DMS114 treated with DMSO at 0.1 percent for 48 hours (cell line): Measurements from ENCODE around the gene RPN1.

Experiments used
- DNase-seq: peaks from one replicate; lab custom pipeline; 2025; ENCODE audit not compliant: unreplicated experiment; lab: John Stamatoyannopoulos, UW

Gene RPN1

DNA sequence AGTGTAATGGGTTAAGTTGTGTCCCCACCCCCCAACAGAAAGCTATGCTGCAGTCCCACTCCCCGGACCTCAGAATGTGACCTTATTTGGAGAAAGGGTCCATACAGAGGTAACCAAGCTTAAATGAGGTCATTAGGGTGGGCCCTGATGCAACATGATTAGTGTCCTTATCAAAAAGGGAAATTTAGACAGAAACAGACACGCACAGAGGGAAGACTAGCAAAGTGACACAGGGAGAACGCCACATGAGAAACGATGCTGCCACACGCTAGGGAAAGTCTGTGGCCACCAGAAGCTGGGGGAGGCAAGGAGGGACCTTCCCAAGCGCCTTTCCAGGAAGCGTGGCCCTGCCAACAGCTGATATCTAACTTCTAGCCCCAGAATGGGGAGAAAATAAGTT is 65.4 kb downstream of the RPN1 start:
- DNase-seq: no peak

DNA sequence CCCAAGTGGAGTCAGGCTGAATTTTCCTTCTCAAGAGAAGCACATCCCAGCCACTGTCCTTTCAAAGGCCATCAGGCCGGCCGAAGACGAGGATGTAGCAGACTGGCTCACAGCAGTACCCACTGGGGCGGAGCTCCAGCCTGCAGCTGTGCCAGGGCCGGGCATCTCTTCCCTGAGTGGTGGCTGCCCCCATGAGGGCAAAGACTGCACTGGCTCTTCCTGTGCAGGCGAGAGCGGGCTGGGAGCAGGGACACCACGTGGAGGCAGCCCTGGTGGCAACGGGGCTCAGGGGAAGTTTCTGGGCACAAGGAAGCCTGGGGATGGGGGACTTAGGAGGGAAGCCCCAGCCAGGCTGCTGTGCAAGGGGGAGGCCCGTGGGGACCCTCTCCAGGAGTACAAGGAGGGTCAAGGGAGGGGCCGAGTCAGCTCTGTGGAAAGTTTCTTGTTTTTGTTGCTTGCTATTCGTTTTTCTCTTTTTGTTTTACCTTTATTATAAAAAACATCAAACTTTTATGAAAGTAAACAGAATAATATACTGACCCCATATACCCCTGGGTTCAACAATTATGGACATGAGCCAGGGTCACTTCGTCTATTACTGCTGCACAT is 66.1 kb downstream of the RPN1 start:
- peak; percentile 55 for DNase-seq

DNA sequence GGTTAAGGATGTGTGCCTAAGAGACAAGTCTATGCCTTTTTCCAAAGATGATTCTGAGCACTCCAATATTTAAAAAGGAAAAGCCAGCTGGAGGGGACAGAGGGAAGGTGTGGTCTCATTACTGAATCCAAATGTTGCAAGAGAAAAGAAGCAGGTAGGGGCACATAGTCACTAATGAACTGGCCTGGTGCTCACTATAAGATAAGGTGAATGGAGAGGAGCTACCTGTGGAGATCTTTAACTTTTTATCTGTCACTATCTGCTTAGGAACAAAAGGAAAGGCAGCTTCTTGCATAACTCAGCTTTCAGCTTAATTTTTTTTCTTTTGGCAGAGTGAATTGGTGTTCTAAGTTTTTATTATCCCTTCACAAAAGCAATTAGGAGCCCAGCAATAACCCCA is 69.1 kb downstream of the RPN1 start:
- no peak for DNase-seq

DNA sequence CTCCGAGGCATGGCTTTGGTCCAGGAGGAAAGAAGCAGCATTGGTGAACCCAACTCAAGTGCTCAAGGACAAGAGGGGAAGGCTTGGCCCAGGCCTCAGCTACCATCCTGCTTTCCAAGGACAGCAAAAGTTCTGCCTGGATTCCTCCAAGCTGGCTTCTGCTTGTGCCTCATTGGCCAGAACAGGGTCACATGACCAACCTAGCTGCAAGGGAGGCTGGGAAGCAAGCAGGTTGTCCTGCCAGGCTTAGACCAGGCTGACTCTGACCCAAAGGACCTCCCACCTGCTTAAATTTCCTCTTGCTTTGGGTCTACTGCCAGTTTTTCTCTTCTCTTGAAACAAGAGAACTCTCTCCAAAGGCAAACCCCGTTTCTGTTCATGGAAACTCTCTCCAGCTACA is 70.7 kb downstream of the RPN1 start:
- no peak for DNase-seq

DNA sequence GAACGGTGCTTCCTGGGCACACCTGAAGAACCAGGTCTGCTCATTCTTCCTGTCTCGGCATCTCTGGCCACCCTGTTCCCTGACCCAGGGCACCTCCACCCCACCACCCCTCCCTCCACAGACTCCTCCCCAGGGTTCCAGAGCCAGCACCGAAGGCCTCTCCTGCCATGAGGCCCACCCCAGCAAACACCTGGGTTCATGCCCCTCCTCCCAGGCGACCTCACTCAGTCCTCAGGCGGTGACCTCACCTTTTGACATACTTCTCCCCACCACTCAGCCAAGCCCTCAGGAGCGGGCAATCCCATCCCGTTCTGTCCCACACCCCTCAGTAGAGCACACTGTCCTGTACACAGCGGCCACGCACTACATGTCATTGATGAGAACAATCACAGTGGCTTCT is 72.3 kb downstream of the RPN1 start:
- no peak for DNase-seq

- no peak for DNase-seq
Observed at GRCh38 chr3:128577711-128578110, 72.9 kb downstream of the RPN1 start.

GRCh38 chr3:128576290-128576689 is 74.3 kb downstream of the RPN1 start:
- no peak for DNase-seq

- DNase-seq: no peak
Observed at GRCh38 chr3:128575777-128576176, 74.8 kb downstream of the RPN1 start.

DNA sequence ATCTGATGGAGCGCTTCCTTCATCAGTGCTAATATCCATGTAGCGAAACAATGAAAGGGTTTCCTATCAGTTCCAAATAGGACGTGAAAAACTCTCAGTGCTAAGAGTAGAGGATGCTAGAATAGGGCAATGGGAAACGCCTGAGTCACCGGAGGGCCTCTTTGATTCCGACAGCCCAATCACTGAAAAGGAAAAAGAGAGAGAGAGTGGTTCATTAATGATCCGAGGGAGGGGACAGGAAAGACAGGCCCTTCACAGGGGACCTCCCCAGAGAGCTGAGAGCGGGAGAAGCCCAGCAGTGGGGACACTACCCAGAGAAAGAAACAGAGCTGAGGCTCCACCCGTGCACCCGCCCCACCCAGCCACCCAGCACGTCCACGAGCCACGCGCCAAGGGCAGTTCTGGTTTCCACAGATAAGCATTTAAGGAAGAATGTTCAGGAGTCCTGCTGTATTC is 76.9 kb downstream of the RPN1 start:
- DNase-seq: no peak

DNA sequence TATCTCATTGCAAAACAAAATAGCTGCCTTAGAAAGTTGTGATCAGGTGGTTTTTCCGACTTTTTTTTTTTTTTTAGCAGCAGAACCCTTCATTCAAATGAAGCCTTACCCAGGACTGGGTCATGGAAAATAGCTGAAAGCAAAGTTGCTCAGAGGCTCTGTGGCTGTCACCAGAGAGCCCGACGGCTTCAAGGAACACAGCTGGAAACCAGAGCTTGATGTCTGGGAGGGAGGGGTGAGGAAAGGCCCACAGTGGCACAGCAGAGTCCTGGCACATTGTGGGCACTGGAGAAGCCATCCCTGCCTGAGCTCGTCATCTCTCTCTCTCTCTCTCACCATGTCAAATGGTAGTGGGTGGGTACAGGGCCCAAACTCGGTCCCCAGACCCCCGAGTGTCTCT is 77.5 kb downstream of the RPN1 start:
- DNase-seq: no peak

DNA sequence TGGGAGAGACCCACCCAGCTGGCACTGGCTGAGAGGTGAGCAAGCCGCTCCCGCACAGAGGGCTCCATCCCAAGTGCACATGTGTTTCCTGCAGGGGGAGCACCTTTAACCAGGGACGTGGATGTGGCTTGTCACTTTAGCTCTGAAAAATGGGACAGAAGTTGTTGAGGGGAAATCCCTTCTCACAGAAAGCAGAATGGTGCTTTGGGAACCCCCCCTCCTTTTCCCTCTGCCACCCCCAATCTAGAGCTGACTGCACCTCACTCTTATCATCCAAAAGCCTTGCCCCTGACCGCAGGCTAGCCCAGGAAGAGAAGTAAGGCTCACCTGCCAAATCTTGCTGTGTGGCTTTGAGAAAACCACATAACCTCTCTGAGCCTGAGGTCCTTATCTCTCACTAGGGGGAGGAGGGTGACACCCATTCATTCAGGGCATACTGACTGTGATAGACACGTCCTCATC is 77.9 kb downstream of the RPN1 start:
- DNase-seq: no peak

DNA sequence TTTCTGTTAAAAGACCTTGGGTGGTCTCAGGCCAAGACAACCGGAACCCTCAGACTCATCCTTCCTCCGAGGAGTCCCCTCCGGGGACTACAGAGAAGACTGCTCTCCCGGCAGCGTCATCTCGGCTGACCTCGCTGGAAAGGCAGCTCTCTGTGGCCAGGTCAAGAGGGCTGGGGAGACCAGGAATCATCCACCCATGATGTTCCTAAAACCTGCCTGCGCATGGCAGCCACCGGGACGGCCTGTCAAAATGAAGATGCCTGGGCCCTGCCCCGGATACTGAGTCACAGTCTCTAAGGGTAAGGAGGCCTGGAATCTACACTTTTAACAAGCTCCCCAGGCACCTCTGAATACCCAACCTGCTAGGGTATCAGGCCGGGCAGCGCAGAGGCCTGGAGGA is 78.6 kb downstream of the RPN1 start:
- no peak for DNase-seq
